ENCODE measurements around the gene PLD4. TPM values are rescaled to one million over a fixed set of nuclear protein-coding genes. Genes with fewer than 3 reads are reported as not detected.

The PLD4 gene
- polyA plus RNA-seq, 1 experiment, result 0.01 TPM

GRCh38 chr14:104978746-104979691 is 54.3 kb downstream of the PLD4 start:
- CTCF ChIA-PET, result no interaction called here
- no peaks in the 10 kb centered on the region; the same call in 1 of the 2 replicates for H3K9me3 ChIP-seq (ENCODE audit: control insufficient read depth, insufficient read depth, low read length)
- peaks cover 2% of the 10 kb centered on the region for H3K27me3 ChIP-seq (ENCODE audit: control insufficient read depth, insufficient read depth, low read length)
- no peak overlapping the region for H3K27ac ChIP-seq (ENCODE audit: low read depth, low read length)
- POLR2A ChIA-PET, result interaction anchor here (0.5 kb wide), 1 partner anchor 88 kb away, joined by 3 read pairs; no protein-coding TSS in a partner anchor
- H3K4me3 ChIP-seq (ENCODE audit: low read depth, low read length), result peak overlapping the region; percentile 48
- no peak for TF ChIP-seq CTCF (IDR thresholded peaks at IDR 0.05; ENCODE audit: low read depth, low read length)
- no peak for DNase-seq (ENCODE audit: low read depth, low spot score)

- peaks cover 2% of the 10 kb centered on the region for H3K27me3 ChIP-seq (ENCODE audit: control insufficient read depth, insufficient read depth, low read length)
- ChIA-PET CTCF (no interaction called here), POLR2A (no interaction called here)
- DNase-seq (ENCODE audit: low read depth, low spot score), result no peak
- no peak overlapping the region for H3K4me3 ChIP-seq (ENCODE audit: low read depth, low read length)
- peaks cover 3% of the 10 kb centered on the region; the same call in 1 of the 2 replicates for H3K9me3 ChIP-seq (ENCODE audit: control insufficient read depth, insufficient read depth, low read length)
- TF ChIP-seq CTCF (IDR thresholded peaks at IDR 0.05; ENCODE audit: low read depth, low read length), result no peak
- no peak overlapping the region for H3K27ac ChIP-seq (ENCODE audit: low read depth, low read length)
These were observed 55.3 kb downstream of the PLD4 start for GRCh38 chr14:104979758-104980610.

- Histone ChIP-seq H3K4me3 (ENCODE audit: low read depth, low read length) (no peak overlapping the region), H3K9me3 (ENCODE audit: control insufficient read depth, insufficient read depth, low read length) (peaks cover 3% of the 10 kb centered on the region; the same call in 1 of the 2 replicates), H3K27ac (ENCODE audit: low read depth, low read length) (no peak overlapping the region), H3K27me3 (ENCODE audit: control insufficient read depth, insufficient read depth, low read length) (peaks cover 2% of the 10 kb centered on the region)
- TF ChIP-seq CTCF (IDR thresholded peaks at IDR 0.05; ENCODE audit: low read depth, low read length), result no peak
- POLR2A ChIA-PET, result no interaction called here
- CTCF ChIA-PET, result no interaction called here
- no peak for DNase-seq (ENCODE audit: low read depth, low spot score)
These were observed 56.2 kb downstream of the PLD4 start for GRCh38 chr14:104980611-104981531.

- POLR2A ChIA-PET, result interaction anchor here (1.3 kb wide), 1 partner anchor 39 kb away, joined by 3 read pairs; the partner anchor contains the start of gene CDCA4
- no peak for DNase-seq (ENCODE audit: low read depth, low spot score)
- no peak overlapping the region for H3K4me3 ChIP-seq (ENCODE audit: low read depth, low read length)
- no peak for TF ChIP-seq CTCF (IDR thresholded peaks at IDR 0.05; ENCODE audit: low read depth, low read length)
- H3K9me3 ChIP-seq (ENCODE audit: control insufficient read depth, insufficient read depth, low read length), result peaks cover 3% of the 10 kb centered on the region; the same call in 1 of the 2 replicates
- CTCF ChIA-PET, result no interaction called here
- H3K27ac ChIP-seq (ENCODE audit: low read depth, low read length), result no peak overlapping the region
- H3K27me3 ChIP-seq (ENCODE audit: control insufficient read depth, insufficient read depth, low read length), result peaks cover 2% of the 10 kb centered on the region
These were observed 57.2 kb downstream of the PLD4 start for GRCh38 chr14:104981699-104982541.
